HG03378 (cell line): Measurements from ENCODE around the gene INSR.
A peak's percentile ranks its signal among the peaks of the same experiment; 100 is the strongest.

Experiments
- ATAC-seq: cut with Tn5 transposase; IDR thresholded peaks from one replicate; pipeline ENCODE4 v1.9.1; 2021; ENCODE audit warnings: mild to moderate bottlenecking, moderate library complexity; ENCODE audit not compliant: unreplicated experiment

The INSR gene

GRCh38 chr19:7297742-7298141 lies 3.5 kb upstream of the INSR start:
- ATAC-seq, result no peak

- ATAC-seq, result no peak
Observed at GRCh38 chr19:7295912-7296536, 1.8 kb upstream of the INSR start.

- no peak for ATAC-seq
Observed at GRCh38 chr19:7294558-7295212, 471 bp upstream of the INSR start.

- no peak for ATAC-seq
Observed at GRCh38 chr19:7292950-7293761, 1.1 kb downstream of the INSR start.

- ATAC-seq, result no peak
Observed at GRCh38 chr19:7292352-7292949, 1.8 kb downstream of the INSR start.

- ATAC-seq, result no peak
Observed at GRCh38 chr19:7288977-7289376, 5.2 kb downstream of the INSR start.

GRCh38 chr19:7288131-7288530 lies 6.1 kb downstream of the INSR start:
- ATAC-seq, result no peak

GRCh38 chr19:7287722-7288121 lies 6.5 kb downstream of the INSR start:
- ATAC-seq, result no peak

GRCh38 chr19:7280940-7281666 lies 13.1 kb downstream of the INSR start:
- ATAC-seq, result no peak

GRCh38 chr19:7272856-7273578 lies 21.2 kb downstream of the INSR start:
- peak; percentile 62 for ATAC-seq

GRCh38 chr19:7268705-7269098 lies 25.5 kb downstream of the INSR start:
- no peak for ATAC-seq

GRCh38 chr19:7267792-7268704 lies 26.2 kb downstream of the INSR start:
- ATAC-seq, result no peak

GRCh38 chr19:7266832-7267231 lies 27.4 kb downstream of the INSR start:
- no peak for ATAC-seq

- ATAC-seq, result no peak
Observed at GRCh38 chr19:7265963-7266362, 28.3 kb downstream of the INSR start.

- ATAC-seq, result no peak
Observed at GRCh38 chr19:7264858-7265257, 29.4 kb downstream of the INSR start.

- no peak for ATAC-seq
Observed at GRCh38 chr19:7263521-7263920, 30.7 kb downstream of the INSR start.

GRCh38 chr19:7263066-7263465 lies 31.1 kb downstream of the INSR start:
- no peak for ATAC-seq

GRCh38 chr19:7262470-7262869 lies 31.7 kb downstream of the INSR start:
- no peak for ATAC-seq

- ATAC-seq, result no peak
Observed at GRCh38 chr19:7260161-7260560, 34.1 kb downstream of the INSR start.
